ENCODE measurements around the gene AIMP1.

Gene AIMP1

GRCh38 chr4:106323119-106323518, 6.8 kb downstream of the AIMP1 start:
- TF ChIP-seq CTCF (IDR thresholded peaks at IDR 0.05), result no peak

- no peak for TF ChIP-seq CTCF (IDR thresholded peaks at IDR 0.05)
These were observed 9.4 kb downstream of the AIMP1 start for GRCh38 chr4:106325800-106326199.

- TF ChIP-seq CTCF (IDR thresholded peaks at IDR 0.05), result peak; percentile 78
These were observed 12.8 kb downstream of the AIMP1 start for GRCh38 chr4:106329041-106329618.

- TF ChIP-seq CTCF (IDR thresholded peaks at IDR 0.05), result no peak
These were observed 16.8 kb downstream of the AIMP1 start for GRCh38 chr4:106333186-106333585.

- TF ChIP-seq CTCF (IDR thresholded peaks at IDR 0.05), result no peak
These were observed 18.6 kb downstream of the AIMP1 start for GRCh38 chr4:106334741-106335470.

GRCh38 chr4:106336618-106337017, 20.3 kb downstream of the AIMP1 start:
- no peak for TF ChIP-seq CTCF (IDR thresholded peaks at IDR 0.05)

- no peak for TF ChIP-seq CTCF (IDR thresholded peaks at IDR 0.05)
These were observed 21.6 kb downstream of the AIMP1 start for GRCh38 chr4:106337916-106338315.

Measured in LNCAP (cell line).